Melanocyte of skin (primary cell): Measurements from ENCODE around the gene YAF2. TPM values are rescaled to one million over a fixed set of nuclear protein-coding genes. Genes with fewer than 3 reads are reported as not detected.

Experiments used
- total RNA-seq, 2 donors: library from RNA; depleted of rRNA; stranded (reverse); fragments of >200 nt; gene quantifications; 2 replicates each; pipeline ENCODE4 v1.2.3, GENCODE V29; 2012

The YAF2 gene, protein sequence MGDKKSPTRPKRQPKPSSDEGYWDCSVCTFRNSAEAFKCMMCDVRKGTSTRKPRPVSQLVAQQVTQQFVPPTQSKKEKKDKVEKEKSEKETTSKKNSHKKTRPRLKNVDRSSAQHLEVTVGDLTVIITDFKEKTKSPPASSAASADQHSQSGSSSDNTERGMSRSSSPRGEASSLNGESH
- 10 to 100 TPM in 1 of 2 donors, 1 to 10 TPM in 1; 10.0 to 14.8 TPM for total RNA-seq

GRCh38 chr12:42238240-42239140 lies at the start of gene YAF2:
Gene YAF2, minus strand, starts transcription at chr12:42238248. Its CDS starts 68 bp downstream, at chr12:42238180.

DNA sequence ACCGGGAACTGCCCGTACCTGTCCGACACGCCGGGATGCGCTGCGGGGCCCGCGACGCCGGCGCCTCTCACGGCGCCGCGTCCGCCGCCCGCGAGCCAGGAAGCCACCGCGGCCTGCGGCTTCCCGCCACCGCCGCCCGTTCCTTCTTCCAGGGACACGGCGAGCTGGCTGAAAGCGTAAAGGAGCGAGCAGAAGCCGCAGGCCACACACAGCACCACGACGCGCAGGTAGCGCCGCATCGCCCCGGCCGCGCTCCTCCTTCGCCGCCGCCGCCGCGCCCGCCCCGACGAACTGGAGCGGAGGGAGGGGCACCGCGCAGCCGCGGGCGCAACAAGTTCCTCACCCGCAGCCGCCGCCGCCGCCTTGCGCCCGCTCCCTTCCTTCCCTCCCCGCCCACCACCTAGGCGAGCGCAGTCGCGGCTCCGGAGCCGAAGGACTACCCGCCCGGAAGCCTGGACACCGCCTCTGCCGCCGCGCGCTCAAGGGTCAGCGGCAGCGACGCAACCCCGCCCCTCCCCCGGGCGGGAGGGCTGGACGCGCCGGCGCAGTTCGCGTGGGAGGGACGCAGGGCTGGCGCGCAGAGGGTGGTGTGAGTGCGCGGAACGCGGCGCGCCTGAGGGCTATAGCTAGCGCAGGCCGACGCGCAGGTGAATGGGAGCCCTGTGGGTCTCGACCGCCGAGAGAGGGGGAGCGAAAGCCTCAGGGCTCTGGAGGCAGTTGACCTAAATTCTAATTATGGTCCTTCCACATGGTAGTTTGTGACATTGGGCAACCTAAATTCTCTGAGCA lies 93.4 kb downstream of the YAF2 start, which contains the start of gene GXYLT1:
Gene GXYLT1, minus strand, starts transcription at position 467 of the 789 bp plus-strand sequence. Its CDS starts 228 bp downstream, at position 239.

Other genes starting within 250 kb of the YAF2 start
- 10 to 100 TPM in 1 of 2 donors, 1 to 10 TPM in 1; 9.6 to 14.3 TPM for gene GXYLT1, start 93.4 kb downstream of the YAF2 start, total RNA-seq
- gene ZCRB1, start 87.8 kb upstream of the YAF2 start, total RNA-seq: 10 to 100 TPM; 16.3 to 20.6 TPM
- gene PPHLN1, start 87.9 kb upstream of the YAF2 start, total RNA-seq: 10 to 100 TPM; 60.9 to 75.9 TPM